Lower leg skin (tissue), 4 donors: ENCODE measurements around the gene PTPN3. TPM values are rescaled to one million over a fixed set of nuclear protein-coding genes. Genes with fewer than 3 reads are reported as not detected.

Source experiments
- DNase-seq, 2 donors: peaks; one replicate each; pipeline ENCODE4 v3.0.0-alpha.2; 2019; ENCODE audit warnings: low spot score in 2 of 2
- H3K4me3 ChIP-seq: fragments of 200-600 bp; sonication (generic); 2 replicates; pipeline ENCODE4 v1.5.1; 2017; ENCODE audit warnings: mild to moderate bottlenecking, low read depth; ENCODE audit not compliant: poor library complexity, severe bottlenecking
- CTCF ChIP-seq, 3 donors: fragments of 450-650 bp; IDR thresholded peaks; one replicate each; pipeline ENCODE4 v1.5.1; 2016; ENCODE audit warnings: antibody characterized with exemption in 3 of 3, mild to moderate bottlenecking in 3 of 3, moderate library complexity in 2 of 3
- POLR2A ChIP-seq, 2 donors: fragments of 450-650 bp; IDR thresholded peaks; one replicate each; pipeline ENCODE4 v1.6.1; 2016 to 2017; ENCODE audit warnings: antibody characterized with exemption in 2 of 2, mild to moderate bottlenecking in 1 of 2, moderate library complexity in 1 of 2
- WGBS, 2 donors: methylation state at CpG; one replicate each; pipeline ENCODE4 v1.1.5; 2018; 5-methylcytosine and 5-hydroxymethylcytosine counted together
- intact Hi-C: fragments of 100-400 bp; cut with DNase I; formaldehyde crosslinking; loops from one replicate; pipeline ENCODE4 v1.15.0; 2023; ENCODE audit warnings: low total_unique reads
- total RNA-seq, 4 donors: library from RNA; depleted of rRNA; stranded (reverse); fragments of >200 nt; gene quantifications; one replicate each; pipeline ENCODE4 v1.1.0, GENCODE V29; 2016

The PTPN3 gene
- total RNA-seq, 4 donors from 2014 or later = 36.4 to 44.5 (median 40.7) TPM

- intact Hi-C loops = no loop called here
- H3K4me3 ChIP-seq = no peak overlapping the region
- TF ChIP-seq CTCF (IDR thresholded peaks at IDR 0.05) = no peak
- WGBS, 2 donors = 60 to 67% methylated on average over 13 of the region's 13 CpGs
- DNase-seq = no peak
Measured at GRCh38 chr9:109421026-109421970, 76.8 kb downstream of the PTPN3 start.

GRCh38 chr9:109419531-109419930, 78.6 kb downstream of the PTPN3 start:
- TF ChIP-seq POLR2A (IDR thresholded peaks at IDR 0.05) (no peak), CTCF (IDR thresholded peaks at IDR 0.05) (no peak)
- intact Hi-C loops = no loop called here
- no peak overlapping the region for H3K4me3 ChIP-seq
- WGBS, 2 donors = 54 to 86% methylated on average over 4 of the region's 4 CpGs
- no peak for DNase-seq

GRCh38 chr9:109418827-109419226, 79.3 kb downstream of the PTPN3 start:
- no peak overlapping the region for H3K4me3 ChIP-seq
- intact Hi-C loops = no loop called here
- DNase-seq = no peak
- TF ChIP-seq CTCF (IDR thresholded peaks at IDR 0.05) (no peak), POLR2A (IDR thresholded peaks at IDR 0.05) (no peak)
- 72 to 75% methylated on average over 6 of the region's 6 CpGs for WGBS, 2 donors

GRCh38 chr9:109417585-109418544, 80.2 kb downstream of the PTPN3 start:
- H3K4me3 ChIP-seq = no peak overlapping the region
- intact Hi-C loops = no loop called here
- WGBS, 2 donors = 86 to 91% methylated on average over 6 of the region's 6 CpGs
- DNase-seq = no peak
- TF ChIP-seq POLR2A (IDR thresholded peaks at IDR 0.05) (no peak), CTCF (IDR thresholded peaks at IDR 0.05) (no peak)

GRCh38 chr9:109417054-109417453, 81.1 kb downstream of the PTPN3 start:
- H3K4me3 ChIP-seq = no peak overlapping the region
- no peak for DNase-seq
- 52 to 61% methylated on average over 8 of the region's 8 CpGs for WGBS, 2 donors
- intact Hi-C loops = no loop called here
- no peak for TF ChIP-seq CTCF (IDR thresholded peaks at IDR 0.05)
